Chondrocyte (in vitro differentiated cells): Measurements from ENCODE around the gene COMMD10. TPM values are rescaled to one million over a fixed set of nuclear protein-coding genes. Genes with fewer than 3 reads are reported as not detected.

ENCODE experiments used
- DNase-seq: peaks from one replicate; pipeline ENCODE4 v3.0.0; 2021; ENCODE audit warnings: mixed read lengths, low spot score
- H3K27ac Mint-ChIP-seq: one replicate; pipeline ENCODE4 v1.8.0; 2021; ENCODE audit warnings: mild to moderate bottlenecking, moderate library complexity, mixed read lengths; ENCODE audit not compliant: unreplicated experiment
- H3K27me3 Mint-ChIP-seq: 2 replicates; pipeline ENCODE4 v1.8.0; 2021; ENCODE audit warnings: low read depth, mixed read lengths
- H3K36me3 Mint-ChIP-seq: 2 replicates; pipeline ENCODE4 v1.8.0; 2021; ENCODE audit warnings: low read depth, mixed read lengths
- H3K4me1 Mint-ChIP-seq: 2 replicates; pipeline ENCODE4 v1.8.0; 2021; ENCODE audit warnings: low read depth, mild to moderate bottlenecking, mixed read lengths
- H3K4me3 Mint-ChIP-seq: one replicate; pipeline ENCODE4 v1.8.0; 2021; ENCODE audit warnings: mild to moderate bottlenecking, moderate library complexity, mixed read lengths; ENCODE audit not compliant: unreplicated experiment
- H3K9me3 Mint-ChIP-seq: 2 replicates; pipeline ENCODE4 v1.8.0; 2021; ENCODE audit warnings: low read depth, mixed read lengths
- CTCF ChIP-seq: fragments of 200-600 bp; sonication (generic); IDR thresholded peaks from 2 replicates; pipeline ENCODE4 v1.5.0; 2021; ENCODE audit warnings: antibody characterized with exemption, mild to moderate bottlenecking, moderate library complexity
- total RNA-seq: library from RNA; stranded (reverse); gene quantifications from 3 replicates; pipeline ENCODE4 v1.2.1, GENCODE V29; 2021

Gene COMMD10
- total RNA-seq, 1 donor from 2014 or later: 18.6 TPM

DNA sequence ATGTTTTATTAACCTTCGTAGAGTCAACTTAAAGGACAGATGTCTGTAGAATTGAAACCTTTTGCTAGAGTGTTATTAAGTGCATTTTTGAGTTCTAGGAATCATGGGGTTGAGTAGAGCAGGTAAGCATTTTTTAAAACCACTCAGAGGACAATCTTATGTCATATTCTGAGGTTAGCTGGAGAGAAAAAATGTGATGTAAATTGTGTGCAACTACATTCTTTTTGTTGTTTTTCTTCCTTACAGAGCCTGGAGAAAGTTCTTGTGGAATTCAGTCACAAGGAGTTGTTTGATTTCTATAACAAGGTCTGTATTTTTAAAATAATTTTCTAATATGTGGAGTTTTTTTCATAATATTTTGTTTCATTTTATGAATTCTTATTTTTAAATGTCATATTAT, 206.4 kb downstream of the COMMD10 start:
- H3K36me3 Mint-ChIP-seq: peaks cover 9% of the 10 kb centered on the region
- no peak overlapping the region for H3K4me3 Mint-ChIP-seq
- H3K9me3 Mint-ChIP-seq: peaks cover 18% of the 10 kb centered on the region
- peaks cover 27% of the 10 kb centered on the region for H3K4me1 Mint-ChIP-seq
- DNase-seq: no peak
- TF ChIP-seq CTCF: no peak
- no peaks in the 10 kb centered on the region for H3K27me3 Mint-ChIP-seq
- peak overlapping the region; percentile 91 for H3K27ac Mint-ChIP-seq

DNA sequence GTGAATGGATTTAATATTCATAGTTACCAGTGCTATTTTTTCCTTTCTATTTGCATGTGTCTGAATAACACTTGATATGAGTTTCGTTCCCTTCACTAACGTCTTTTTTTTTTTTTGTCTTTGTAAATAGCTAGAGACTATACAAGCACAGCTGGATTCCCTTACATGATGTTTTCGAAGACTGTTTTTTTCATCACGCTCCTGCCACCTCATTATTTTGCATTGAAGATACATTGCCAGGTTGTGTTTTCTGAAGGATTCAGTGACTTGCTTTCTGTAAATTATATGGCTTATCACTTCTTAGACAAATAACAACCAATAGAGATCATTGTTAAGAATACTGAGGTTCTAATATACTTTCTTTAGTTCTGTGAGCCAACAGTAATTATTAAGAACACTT, 207.5 kb downstream of the COMMD10 start:
- Mint-ChIP-seq H3K4me1 (peaks cover 27% of the 10 kb centered on the region), H3K4me3 (no peak overlapping the region), H3K27me3 (no peaks in the 10 kb centered on the region), H3K9me3 (peaks cover 10% of the 10 kb centered on the region), H3K36me3 (peaks cover 11% of the 10 kb centered on the region), H3K27ac (peak overlapping the region; percentile 91)
- DNase-seq: no peak
- TF ChIP-seq CTCF: no peak

DNA sequence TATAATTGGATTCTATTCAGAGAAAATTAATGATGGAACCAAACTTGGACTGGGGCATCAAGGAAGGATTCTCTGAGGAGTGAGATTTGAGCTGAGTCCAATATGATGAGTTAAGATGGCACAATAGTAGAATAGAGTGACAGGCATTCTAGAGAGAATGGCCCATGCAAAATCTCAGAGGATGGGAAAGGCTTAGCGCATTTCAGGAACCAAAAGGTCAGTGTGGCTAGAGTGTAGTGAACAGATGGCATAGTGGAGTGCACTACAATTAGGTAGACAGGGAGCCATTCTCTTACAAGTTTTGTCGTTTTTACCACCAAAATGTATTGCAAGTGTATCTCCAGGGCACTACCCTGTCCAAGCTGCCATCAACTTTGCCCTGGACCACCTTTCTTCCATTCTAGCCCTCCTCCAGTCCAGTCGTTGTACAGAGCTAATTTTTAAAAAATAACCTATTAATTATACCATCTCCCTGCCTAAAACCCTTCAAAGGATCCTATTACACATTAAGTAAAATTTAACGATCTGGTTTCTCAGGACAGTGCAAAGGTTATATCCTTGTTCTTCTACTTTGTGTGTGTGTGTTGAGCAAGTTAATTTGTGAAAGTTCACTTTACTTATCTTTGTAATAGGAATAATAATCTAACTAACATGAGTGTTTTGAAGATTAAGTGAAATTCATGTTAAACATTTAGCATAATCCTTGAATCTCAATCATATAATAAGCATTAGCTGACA, 211.7 kb downstream of the COMMD10 start:
- Mint-ChIP-seq H3K27ac (no peak overlapping the region), H3K36me3 (peaks cover 8% of the 10 kb centered on the region), H3K4me3 (no peak overlapping the region), H3K27me3 (no peaks in the 10 kb centered on the region), H3K4me1 (peaks cover 15% of the 10 kb centered on the region), H3K9me3 (peaks cover 7% of the 10 kb centered on the region)
- no peak for DNase-seq
- TF ChIP-seq CTCF: no peak

GRCh38 chr5:116297296-116297814, 212.5 kb downstream of the COMMD10 start:
- no peak for TF ChIP-seq CTCF
- no peak for DNase-seq
- Mint-ChIP-seq H3K36me3 (peaks cover 10% of the 10 kb centered on the region), H3K4me3 (no peak overlapping the region), H3K27ac (no peak overlapping the region), H3K4me1 (peaks cover 7% of the 10 kb centered on the region), H3K27me3 (no peaks in the 10 kb centered on the region), H3K9me3 (peaks cover 7% of the 10 kb centered on the region)

- Mint-ChIP-seq H3K36me3 (peaks cover 22% of the 10 kb centered on the region), H3K27ac (no peak overlapping the region), H3K4me3 (no peak overlapping the region), H3K4me1 (no peaks in the 10 kb centered on the region), H3K27me3 (no peaks in the 10 kb centered on the region), H3K9me3 (peaks cover 9% of the 10 kb centered on the region)
- no peak for TF ChIP-seq CTCF
- no peak for DNase-seq
Observed at GRCh38 chr5:116299746-116300640, 215.2 kb downstream of the COMMD10 start.
